HepG2 (cell line): Measurements from ENCODE around the gene PARS2. TPM values are rescaled to one million over a fixed set of nuclear protein-coding genes. Genes with fewer than 3 reads are reported as not detected.

Experiments used
- AKAP8 ChIP-seq: sonication (generic); formaldehyde crosslinking; IDR thresholded peaks from 2 replicates; pipeline ENCODE4 v1.5.1; 2020; ENCODE audit warnings: mild to moderate bottlenecking, missing genetic modification reagents
- ATF6 ChIP-seq: sonication (generic); formaldehyde crosslinking; conservative IDR thresholded peaks from 2 replicates; pipeline ENCODE4 v1.4.0; 2020; ENCODE audit warnings: missing genetic modification reagents
- ATRX ChIP-seq: sonication (generic); formaldehyde crosslinking; IDR thresholded peaks from 2 replicates; pipeline ENCODE4 v1.4.0; 2020; ENCODE audit warnings: missing genetic modification reagents, borderline replicate concordance
- CHD2 ChIP-seq: IDR thresholded peaks from 2 replicates; pipeline ENCODE4 v1.6.1; 2011; ENCODE audit warnings: low read depth, low read length, improper control_type of control experiment
- HDAC1 ChIP-seq: sonication (generic); formaldehyde crosslinking; IDR thresholded peaks from 2 replicates; pipeline ENCODE4 v1.5.1; 2020; ENCODE audit warnings: mild to moderate bottlenecking, missing genetic modification reagents
- HNRNPLL ChIP-seq: fragments of 200-400 bp; formaldehyde crosslinking; IDR thresholded peaks from 2 replicates; pipeline ENCODE4 v1.6.1; 2017; ENCODE audit warnings: mild to moderate bottlenecking, low read depth, low read length; ENCODE audit not compliant: poor library complexity, severe bottlenecking
- LCORL ChIP-seq, 2 experiments: fragments of 450-650 bp in 1 of 2; sonication (generic) in 1 of 2; formaldehyde crosslinking in 1 of 2; IDR thresholded peaks; 2 replicates each; pipeline versions ENCODE4 v1.5.0 to v1.6.1; 2017 to 2020; ENCODE audit warnings: antibody characterized with exemption in 1 of 2, missing genetic modification reagents in 1 of 2
- MYC ChIP-seq: sonication (generic); formaldehyde crosslinking; IDR thresholded peaks from 2 replicates; pipeline ENCODE4 v1.9.0; 2021; ENCODE audit warnings: missing genetic modification reagents, borderline replicate concordance
- NFE2L1 ChIP-seq: sonication (generic); formaldehyde crosslinking; IDR thresholded peaks from 2 replicates; pipeline ENCODE4 v1.4.0; 2020; ENCODE audit warnings: missing genetic modification reagents, mild to moderate bottlenecking, borderline replicate concordance
- PCBP1 ChIP-seq: fragments of 200-400 bp; formaldehyde crosslinking; IDR thresholded peaks from 2 replicates; pipeline ENCODE4 v1.6.1; 2017; ENCODE audit warnings: mild to moderate bottlenecking, low read depth, low read length, borderline replicate concordance
- PHF21A ChIP-seq: sonication (generic); formaldehyde crosslinking; IDR thresholded peaks from 2 replicates; pipeline ENCODE4 v1.5.0; 2020; ENCODE audit warnings: mild to moderate bottlenecking, missing genetic modification reagents
- SETDB1 ChIP-seq: sonication (generic); formaldehyde crosslinking; IDR thresholded peaks from 2 replicates; pipeline ENCODE4 v1.5.1; 2020; ENCODE audit warnings: missing genetic modification reagents, mild to moderate bottlenecking, borderline replicate concordance
- TGIF2 ChIP-seq: IDR thresholded peaks from 2 replicates; pipeline ENCODE4 v1.6.1; 2016; ENCODE audit warnings: control low read depth, missing compliant biosample characterization
- ZBTB7B ChIP-seq: sonication (generic); formaldehyde crosslinking; IDR thresholded peaks from 2 replicates; pipeline ENCODE4 v1.4.0; 2020; ENCODE audit warnings: missing genetic modification reagents
- ZBTB8A ChIP-seq: sonication (generic); formaldehyde crosslinking; IDR thresholded peaks from 2 replicates; pipeline ENCODE4 v1.4.0; 2020; ENCODE audit warnings: mild to moderate bottlenecking, low read depth, missing genetic modification reagents, borderline replicate concordance
- ZMAT3 ChIP-seq: sonication (generic); formaldehyde crosslinking; conservative IDR thresholded peaks from 2 replicates; pipeline ENCODE4 v1.7.0; 2021; ENCODE audit warnings: missing genetic modification reagents
- ZNF24 ChIP-seq: fragments of 450-650 bp; IDR thresholded peaks from 2 replicates; pipeline ENCODE4 v1.6.1; 2017; ENCODE audit warnings: antibody characterized with exemption, mild to moderate bottlenecking
- ZNF691 ChIP-seq: sonication (generic); formaldehyde crosslinking; IDR thresholded peaks from 2 replicates; pipeline ENCODE4 v1.4.0; 2020; ENCODE audit warnings: missing genetic modification reagents, low read depth, mild to moderate bottlenecking, borderline replicate concordance
- ZNF790 ChIP-seq: sonication (generic); formaldehyde crosslinking; IDR thresholded peaks from 2 replicates; pipeline ENCODE4 v1.8.0; 2022; ENCODE audit warnings: missing genetic modification reagents, mild to moderate bottlenecking, borderline replicate concordance
- ZNF839 ChIP-seq: sonication (generic); formaldehyde crosslinking; IDR thresholded peaks from 2 replicates; pipeline ENCODE4 v1.4.0; 2020; ENCODE audit warnings: missing genetic modification reagents, mild to moderate bottlenecking, borderline replicate concordance
- ZNF841 ChIP-seq: sonication (generic); formaldehyde crosslinking; IDR thresholded peaks from 2 replicates; pipeline ENCODE4 v1.8.1; 2023; ENCODE audit warnings: missing genetic modification reagents, borderline replicate concordance
- polyA plus RNA-seq, 8 experiments: library from polyadenylated mRNA; depleted of rRNA in 3 of 8; stranded (reverse) in 7 of 8; unstranded in 1 of 8; fragments of >200 nt; fragmentation: Illumina TruSeq in 4 of 8; extraction: Trizol in 4 of 8; gene quantifications; 2 replicates each; pipeline versions ENCODE4 v1.2.1 to v1.2.3, GENCODE V29; 2011 to 2016; ENCODE audit warnings: low read depth in 4 of 8, missing spikeins in 1 of 8, mixed read lengths in 1 of 8; ENCODE audit not compliant: insufficient read depth in 1 of 8
- total RNA-seq, 5 experiments: library from RNA; depleted of rRNA; stranded (reverse); fragments of >200 nt; fragmentation: Illumina TruSeq; extraction: Trizol; gene quantifications; 2 replicates each; pipeline ENCODE4 v1.2.3, GENCODE V29; 2016; ENCODE audit warnings: low read depth in 1 of 5
- TF ChIP-seq, protein P1 (sequence below): sonication (generic); formaldehyde crosslinking; IDR thresholded peaks from 2 replicates; pipeline ENCODE4 v1.4.0; 2020; ENCODE audit warnings: missing genetic modification reagents
- TF ChIP-seq, protein P2 (sequence below): sonication (generic); formaldehyde crosslinking; IDR thresholded peaks from 2 replicates; pipeline ENCODE4 v1.5.0; 2020; ENCODE audit warnings: missing genetic modification reagents

Gene PARS2
- total and polyA plus RNA-seq, 2 of the 13 experiments (the other 11 are each of a cell fraction or from before 2014, with no cell fraction given) = 2.4 to 4.6 TPM

- peak; percentile 56 for TF ChIP-seq HNRNPLL
- TF ChIP-seq ATRX (CRISPR knock-in tag) = no peak
- no peak for TF ChIP-seq ATF6 (CRISPR knock-in tag)
- TF ChIP-seq ZBTB8A (CRISPR knock-in tag) = no peak
- peak; percentile 21; the same call in 1 of the 2 replicates for TF ChIP-seq ZMAT3 (CRISPR knock-in tag)
- no peak for TF ChIP-seq PHF21A (CRISPR knock-in tag)
- peak; percentile 93; the same call in 1 of the 2 replicates for TF ChIP-seq MYC (CRISPR knock-in tag)
- no peak for TF ChIP-seq LCORL (IDR thresholded peaks at IDR 0.05)
- TF ChIP-seq LCORL (CRISPR knock-in tag; IDR thresholded peaks at IDR 0.05) = peak; percentile 87
- peak; percentile 57; the same call in 1 of the 2 replicates for TF ChIP-seq ZNF24
- peak; percentile 75 for TF ChIP-seq TGIF2 (CRISPR knock-in tag)
- TF ChIP-seq, protein P1, sequence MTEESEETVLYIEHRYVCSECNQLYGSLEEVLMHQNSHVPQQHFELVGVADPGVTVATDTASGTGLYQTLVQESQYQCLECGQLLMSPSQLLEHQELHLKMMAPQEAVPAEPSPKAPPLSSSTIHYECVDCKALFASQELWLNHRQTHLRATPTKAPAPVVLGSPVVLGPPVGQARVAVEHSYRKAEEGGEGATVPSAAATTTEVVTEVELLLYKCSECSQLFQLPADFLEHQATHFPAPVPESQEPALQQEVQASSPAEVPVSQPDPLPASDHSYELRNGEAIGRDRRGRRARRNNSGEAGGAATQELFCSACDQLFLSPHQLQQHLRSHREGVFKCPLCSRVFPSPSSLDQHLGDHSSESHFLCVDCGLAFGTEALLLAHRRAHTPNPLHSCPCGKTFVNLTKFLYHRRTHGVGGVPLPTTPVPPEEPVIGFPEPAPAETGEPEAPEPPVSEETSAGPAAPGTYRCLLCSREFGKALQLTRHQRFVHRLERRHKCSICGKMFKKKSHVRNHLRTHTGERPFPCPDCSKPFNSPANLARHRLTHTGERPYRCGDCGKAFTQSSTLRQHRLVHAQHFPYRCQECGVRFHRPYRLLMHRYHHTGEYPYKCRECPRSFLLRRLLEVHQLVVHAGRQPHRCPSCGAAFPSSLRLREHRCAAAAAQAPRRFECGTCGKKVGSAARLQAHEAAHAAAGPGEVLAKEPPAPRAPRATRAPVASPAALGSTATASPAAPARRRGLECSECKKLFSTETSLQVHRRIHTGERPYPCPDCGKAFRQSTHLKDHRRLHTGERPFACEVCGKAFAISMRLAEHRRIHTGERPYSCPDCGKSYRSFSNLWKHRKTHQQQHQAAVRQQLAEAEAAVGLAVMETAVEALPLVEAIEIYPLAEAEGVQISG = peak; percentile 97
- no peak for TF ChIP-seq ZNF790 (CRISPR knock-in tag)
- TF ChIP-seq HDAC1 (CRISPR knock-in tag) = peak; percentile 94
- TF ChIP-seq CHD2 = no peak
- TF ChIP-seq ZNF839 = no peak
- TF ChIP-seq, protein P2, sequence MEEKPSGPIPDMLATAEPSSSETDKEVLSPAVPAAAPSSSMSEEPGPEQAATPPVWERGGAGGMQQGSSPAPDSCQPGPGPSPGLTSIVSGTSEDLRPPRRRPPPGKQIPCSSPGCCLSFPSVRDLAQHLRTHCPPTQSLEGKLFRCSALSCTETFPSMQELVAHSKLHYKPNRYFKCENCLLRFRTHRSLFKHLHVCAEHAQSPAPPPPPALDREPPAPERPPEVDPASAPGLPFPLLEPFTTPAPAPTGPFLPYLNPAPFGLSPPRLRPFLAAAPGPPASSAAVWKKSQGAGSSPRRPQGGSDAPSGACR = peak; percentile 81; the same call in 1 of the 2 replicates
- TF ChIP-seq ZBTB7B (CRISPR knock-in tag) = peak; percentile 77; the same call in 1 of the 2 replicates
- 0 out of 2 replicates have a peak, but pooled peaks have one; percentile 58 for TF ChIP-seq AKAP8 (CRISPR knock-in tag)
- no peak for TF ChIP-seq NFE2L1 (CRISPR knock-in tag)
- TF ChIP-seq ZNF691 (CRISPR knock-in tag) = peak; percentile 92
- TF ChIP-seq PCBP1 = peak; percentile 81; the same call in 1 of the 2 replicates
- no peak for TF ChIP-seq SETDB1
- TF ChIP-seq ZNF841 = no peak
Observed at GRCh38 chr1:54715493-54716298, 48.6 kb downstream of the PARS2 start, which contains the start of gene TTC4 (continued).
